ENCODE measurements around the gene GPSM1.
"Not testable (repeated sequence)": the region's sequence is repeated elsewhere in the genome, so short reads cannot be mapped to it uniquely, and the experiment has no call there.

Gene GPSM1

GRCh38 chr9:136400038-136400834 lies 72.9 kb downstream of the GPSM1 start, which contains the start of gene SNAPC4:
SNAPC4 (minus strand) TSS chr9:136400170; CDS start chr9:136398428, 1,742 bp downstream.
- Histone ChIP-seq H3K4me1 (ENCODE audit: control insufficient read depth, insufficient read depth, low read length) (peaks cover 19% of the 10 kb centered on the region), H3K36me3 (ENCODE audit: control insufficient read depth, insufficient read depth, low read length) (peaks cover 1% of the 10 kb centered on the region), H3K9ac (ENCODE audit: low read length) (peak within 1 kb of the TSS; percentile 58), H3K27me3 (ENCODE audit: control insufficient read depth, insufficient read depth, low read length) (no peaks in the 10 kb centered on the region), H3K4me3 (ENCODE audit: low read length) (peak within 1 kb of the TSS; percentile 46), H3K9me3 (ENCODE audit: control insufficient read depth, low read length) (no peaks in the 10 kb centered on the region)

GRCh38 chr9:136401173-136401922 lies 74.0 kb downstream of the GPSM1 start:
- Histone ChIP-seq H3K4me3 (ENCODE audit: low read length) (no peak overlapping the region), H3K4me1 (ENCODE audit: control insufficient read depth, insufficient read depth, low read length) (peaks cover 19% of the 10 kb centered on the region), H3K27me3 (ENCODE audit: control insufficient read depth, insufficient read depth, low read length) (no peaks in the 10 kb centered on the region), H3K9me3 (ENCODE audit: control insufficient read depth, low read length) (no peaks in the 10 kb centered on the region), H3K9ac (ENCODE audit: low read length) (no peak overlapping the region), H3K36me3 (ENCODE audit: control insufficient read depth, insufficient read depth, low read length) (no peaks in the 10 kb centered on the region)

DNA sequence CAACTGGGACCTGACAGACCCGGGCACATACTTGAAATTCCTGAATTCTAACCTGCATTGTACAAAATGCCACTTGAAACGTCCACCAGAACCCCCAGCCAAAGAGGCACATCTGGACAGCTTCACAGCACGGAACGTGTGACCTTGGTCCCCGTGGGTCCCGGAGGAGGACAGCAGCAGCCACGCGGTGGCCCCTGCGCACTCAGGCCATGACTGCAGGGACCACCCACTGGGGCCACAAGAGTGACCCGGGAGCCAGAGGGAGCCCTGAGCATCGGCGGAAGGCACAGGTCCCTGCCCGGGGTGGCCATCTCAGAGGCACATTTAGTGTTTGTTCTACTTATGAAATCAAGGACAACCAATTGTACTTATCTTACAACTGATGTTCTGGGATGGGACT lies 74.7 kb downstream of the GPSM1 start:
- H3K4me3 ChIP-seq (ENCODE audit: low read length) = no peak overlapping the region
- no peaks in the 10 kb centered on the region for H3K36me3 ChIP-seq (ENCODE audit: control insufficient read depth, insufficient read depth, low read length)
- peaks cover 19% of the 10 kb centered on the region for H3K4me1 ChIP-seq (ENCODE audit: control insufficient read depth, insufficient read depth, low read length)
- H3K27me3 ChIP-seq (ENCODE audit: control insufficient read depth, insufficient read depth, low read length) = no peaks in the 10 kb centered on the region
- no peak overlapping the region for H3K9ac ChIP-seq (ENCODE audit: low read length)
- no peaks in the 10 kb centered on the region for H3K9me3 ChIP-seq (ENCODE audit: control insufficient read depth, low read length)

DNA sequence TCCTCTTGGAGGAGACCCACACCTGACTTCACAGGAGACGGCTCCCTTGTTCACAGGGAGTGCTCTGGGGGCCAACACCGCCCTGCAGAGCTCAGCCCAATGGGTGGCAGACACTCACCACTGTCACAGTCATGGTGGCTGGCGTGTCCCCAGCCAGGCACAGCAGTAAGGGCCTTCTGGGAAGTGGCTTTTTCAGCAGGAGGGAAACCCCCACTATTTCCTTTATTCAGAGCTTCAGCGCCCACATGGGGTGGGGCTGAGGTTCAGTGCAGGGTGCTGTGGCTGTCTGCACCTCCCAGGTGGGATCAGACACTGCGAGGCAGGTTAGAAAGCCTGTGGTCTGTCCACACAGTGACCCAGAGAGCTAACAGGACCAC lies 76.2 kb downstream of the GPSM1 start:
- no peak overlapping the region for H3K4me3 ChIP-seq (ENCODE audit: low read length)
- H3K9me3 ChIP-seq (ENCODE audit: control insufficient read depth, low read length) = no peaks in the 10 kb centered on the region
- H3K4me1 ChIP-seq (ENCODE audit: control insufficient read depth, insufficient read depth, low read length) = peaks cover 15% of the 10 kb centered on the region
- no peak overlapping the region for H3K9ac ChIP-seq (ENCODE audit: low read length)
- H3K27me3 ChIP-seq (ENCODE audit: control insufficient read depth, insufficient read depth, low read length) = no peaks in the 10 kb centered on the region
- H3K36me3 ChIP-seq (ENCODE audit: control insufficient read depth, insufficient read depth, low read length) = no peaks in the 10 kb centered on the region

GRCh38 chr9:136403915-136404800 lies 76.8 kb downstream of the GPSM1 start:
- Histone ChIP-seq H3K4me3 (ENCODE audit: low read length) (no peak overlapping the region), H3K9me3 (ENCODE audit: control insufficient read depth, low read length) (no peaks in the 10 kb centered on the region), H3K36me3 (ENCODE audit: control insufficient read depth, insufficient read depth, low read length) (no peaks in the 10 kb centered on the region), H3K27me3 (ENCODE audit: control insufficient read depth, insufficient read depth, low read length) (no peaks in the 10 kb centered on the region), H3K9ac (ENCODE audit: low read length) (no peak overlapping the region), H3K4me1 (ENCODE audit: control insufficient read depth, insufficient read depth, low read length) (peaks cover 8% of the 10 kb centered on the region)

- Histone ChIP-seq H3K9ac (ENCODE audit: low read length) (no peak overlapping the region), H3K4me3 (ENCODE audit: low read length) (no peak overlapping the region), H3K27me3 (ENCODE audit: control insufficient read depth, insufficient read depth, low read length) (no peaks in the 10 kb centered on the region), H3K36me3 (ENCODE audit: control insufficient read depth, insufficient read depth, low read length) (no peaks in the 10 kb centered on the region), H3K9me3 (ENCODE audit: control insufficient read depth, low read length) (no peaks in the 10 kb centered on the region), H3K4me1 (ENCODE audit: control insufficient read depth, insufficient read depth, low read length) (peaks cover 10% of the 10 kb centered on the region)
These were observed 77.4 kb downstream of the GPSM1 start for GRCh38 chr9:136404801-136405136.

DNA sequence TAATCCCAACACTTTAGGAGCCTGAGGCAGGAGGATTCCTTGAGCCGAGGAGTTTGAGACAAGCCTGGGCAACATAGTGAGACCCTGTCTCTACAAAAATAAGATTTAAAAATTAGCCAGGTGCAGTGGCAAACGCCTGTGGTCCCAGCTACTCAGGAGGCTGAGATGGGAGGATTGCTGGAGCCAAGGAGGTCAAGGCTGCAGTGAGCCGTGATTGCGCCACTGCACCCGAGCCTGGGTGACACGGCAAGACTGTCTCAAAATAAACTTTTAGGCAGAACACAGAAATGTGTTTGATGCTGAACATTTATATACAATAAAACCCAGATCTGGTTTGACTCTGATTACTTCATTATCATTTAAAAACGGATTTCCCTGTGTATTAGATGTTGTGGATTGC lies 78.1 kb downstream of the GPSM1 start:
- Histone ChIP-seq H3K9ac (ENCODE audit: low read length) (no peak overlapping the region), H3K9me3 (ENCODE audit: control insufficient read depth, low read length) (no peaks in the 10 kb centered on the region), H3K36me3 (ENCODE audit: control insufficient read depth, insufficient read depth, low read length) (no peaks in the 10 kb centered on the region), H3K27me3 (ENCODE audit: control insufficient read depth, insufficient read depth, low read length) (no peaks in the 10 kb centered on the region), H3K4me3 (ENCODE audit: low read length) (no peak overlapping the region), H3K4me1 (ENCODE audit: control insufficient read depth, insufficient read depth, low read length) (peaks cover 8% of the 10 kb centered on the region)

GRCh38 chr9:136405904-136406303 lies 78.6 kb downstream of the GPSM1 start:
- not testable (repeated sequence) for H3K9me3 ChIP-seq (ENCODE audit: control insufficient read depth, low read length); H3K4me3 ChIP-seq (ENCODE audit: low read length); H3K27me3 ChIP-seq (ENCODE audit: control insufficient read depth, insufficient read depth, low read length); H3K4me1 ChIP-seq (ENCODE audit: control insufficient read depth, insufficient read depth, low read length); H3K9ac ChIP-seq (ENCODE audit: low read length); H3K36me3 ChIP-seq (ENCODE audit: control insufficient read depth, insufficient read depth, low read length)

DNA sequence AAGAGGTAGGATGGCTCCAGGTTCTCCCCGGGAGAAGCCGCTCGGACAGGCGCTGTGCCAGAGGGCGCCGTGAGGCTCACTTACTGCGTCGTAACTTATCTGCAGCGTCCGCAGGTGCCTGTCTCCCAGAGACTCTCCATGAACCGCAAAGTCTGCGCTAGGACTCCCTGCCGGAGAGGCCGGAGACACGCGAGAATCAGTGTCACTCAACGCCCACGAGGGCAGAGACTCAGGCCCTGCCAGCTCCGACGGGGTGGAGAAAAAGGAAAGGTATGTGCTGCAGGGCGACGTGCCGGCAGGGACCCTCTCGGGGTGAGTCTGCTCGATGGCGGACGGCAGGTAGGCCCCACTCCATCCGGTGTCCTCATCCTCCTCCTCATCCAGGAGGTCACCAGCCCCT lies 79.7 kb downstream of the GPSM1 start:
- H3K4me3 ChIP-seq (ENCODE audit: low read length); H3K9ac ChIP-seq (ENCODE audit: low read length); H3K27me3 ChIP-seq (ENCODE audit: control insufficient read depth, insufficient read depth, low read length); H3K9me3 ChIP-seq (ENCODE audit: control insufficient read depth, low read length); H3K36me3 ChIP-seq (ENCODE audit: control insufficient read depth, insufficient read depth, low read length): not testable (repeated sequence)
- peaks cover 16% of the 10 kb centered on the region for H3K4me1 ChIP-seq (ENCODE audit: control insufficient read depth, insufficient read depth, low read length)

DNA sequence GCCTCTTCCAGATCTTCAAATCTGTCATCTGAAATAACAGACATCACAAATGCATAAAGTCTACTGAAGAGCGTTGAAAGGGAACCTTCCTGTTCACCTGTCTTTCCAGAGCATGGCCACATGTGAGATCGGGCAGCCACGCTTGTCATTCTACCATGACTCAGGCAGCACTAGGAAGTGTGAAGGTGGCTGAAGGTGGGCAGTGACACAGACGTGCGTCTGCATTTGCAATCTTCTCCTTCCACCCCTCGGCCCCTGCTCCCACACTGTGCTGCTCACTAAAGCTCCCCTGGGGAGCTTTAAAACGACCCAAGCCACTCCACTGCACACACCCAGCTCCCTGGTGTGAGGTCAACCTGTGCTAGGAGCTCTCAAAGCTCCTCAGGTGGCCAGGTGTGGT lies 80.6 kb downstream of the GPSM1 start:
- no peaks in the 10 kb centered on the region for H3K27me3 ChIP-seq (ENCODE audit: control insufficient read depth, insufficient read depth, low read length)
- H3K4me3 ChIP-seq (ENCODE audit: low read length) = no peak overlapping the region
- H3K9me3 ChIP-seq (ENCODE audit: control insufficient read depth, low read length) = no peaks in the 10 kb centered on the region
- H3K4me1 ChIP-seq (ENCODE audit: control insufficient read depth, insufficient read depth, low read length) = peaks cover 16% of the 10 kb centered on the region
- peaks cover 3% of the 10 kb centered on the region for H3K36me3 ChIP-seq (ENCODE audit: control insufficient read depth, insufficient read depth, low read length)
- no peak overlapping the region for H3K9ac ChIP-seq (ENCODE audit: low read length)
